ENCODE results near the gene MAP3K5.

Gene MAP3K5

GRCh38 chr6:136769124-136769523 is 23.2 kb downstream of the MAP3K5 start:
- DNase-seq = no peak

- peak; percentile 25 to 51 for DNase-seq
Observed at GRCh38 chr6:136767570-136768309, 24.5 kb downstream of the MAP3K5 start.

DNA sequence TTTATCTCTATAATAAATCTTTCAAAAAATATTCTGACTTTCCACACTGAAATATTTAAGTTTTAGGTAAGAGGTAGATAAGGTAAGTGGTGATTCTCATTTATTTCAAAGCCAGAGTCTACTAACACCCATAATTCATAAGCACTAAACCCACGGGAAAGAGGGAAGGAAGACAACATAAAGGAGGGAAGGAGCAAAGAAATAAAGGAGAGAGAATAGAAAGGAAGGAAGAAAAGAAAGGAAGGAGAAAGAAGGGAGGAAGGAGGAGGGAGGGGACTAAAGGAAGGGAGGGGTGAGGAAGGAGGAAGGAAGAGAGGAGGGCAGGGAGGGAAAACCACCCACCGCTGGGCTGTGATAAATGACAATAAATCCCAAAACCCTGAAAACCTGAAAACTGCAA is 25.2 kb downstream of the MAP3K5 start:
- DNase-seq = no peak

GRCh38 chr6:136766274-136766673 is 26.0 kb downstream of the MAP3K5 start:
- DNase-seq = no peak

- DNase-seq = peak in 1 of 2 experiments; percentile 18
Observed at GRCh38 chr6:136764517-136764993, 27.7 kb downstream of the MAP3K5 start.

- DNase-seq = no peak
Observed at GRCh38 chr6:136763716-136764516, 28.4 kb downstream of the MAP3K5 start.

- no peak for DNase-seq
Observed at GRCh38 chr6:136763255-136763654, 29.0 kb downstream of the MAP3K5 start.

DNA sequence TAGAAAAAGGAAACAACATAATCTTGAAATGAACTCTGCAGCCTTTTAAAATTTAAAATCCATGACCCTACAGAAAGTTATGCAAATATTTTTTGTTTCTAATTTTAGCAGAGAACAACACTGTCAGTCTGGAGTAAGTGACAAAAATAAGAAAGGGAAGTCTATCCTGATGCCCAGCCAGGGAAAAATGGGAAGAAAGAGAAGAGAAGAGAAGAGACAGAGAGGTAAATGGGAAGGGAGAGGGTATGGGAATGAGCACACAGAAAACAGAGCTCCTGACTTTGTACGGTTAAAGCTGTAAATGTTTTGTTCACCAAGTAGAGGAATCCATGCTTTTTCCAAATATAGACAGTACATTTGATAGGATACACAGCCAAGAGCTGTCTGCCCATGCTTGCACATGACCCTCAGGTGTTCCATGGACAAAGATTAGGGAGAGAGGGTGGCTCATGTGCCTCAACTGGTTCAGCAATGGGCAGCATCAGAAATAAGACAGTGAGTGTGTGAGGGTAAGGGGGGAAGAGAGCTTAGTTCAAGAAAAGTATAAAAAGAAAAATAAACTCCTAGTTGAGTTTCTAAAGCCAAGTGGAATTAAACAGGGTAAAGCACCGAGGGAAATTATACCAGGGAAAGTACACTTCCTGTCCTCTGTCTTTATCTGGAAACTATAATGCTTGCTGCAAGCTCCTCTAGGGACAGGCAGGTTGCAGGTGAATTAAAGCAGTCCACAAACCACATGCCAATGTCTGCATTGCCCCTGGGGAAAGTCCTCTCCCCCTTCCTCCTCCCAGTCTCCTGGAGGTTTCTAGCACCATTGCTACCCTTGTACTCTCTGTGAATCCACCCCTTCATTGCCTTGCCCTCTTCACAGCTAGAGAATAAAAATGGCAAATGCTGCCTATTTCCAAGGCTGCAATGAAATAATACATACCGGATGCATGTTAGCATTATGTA is 30.0 kb downstream of the MAP3K5 start:
- DNase-seq = peak; percentile 24

DNA sequence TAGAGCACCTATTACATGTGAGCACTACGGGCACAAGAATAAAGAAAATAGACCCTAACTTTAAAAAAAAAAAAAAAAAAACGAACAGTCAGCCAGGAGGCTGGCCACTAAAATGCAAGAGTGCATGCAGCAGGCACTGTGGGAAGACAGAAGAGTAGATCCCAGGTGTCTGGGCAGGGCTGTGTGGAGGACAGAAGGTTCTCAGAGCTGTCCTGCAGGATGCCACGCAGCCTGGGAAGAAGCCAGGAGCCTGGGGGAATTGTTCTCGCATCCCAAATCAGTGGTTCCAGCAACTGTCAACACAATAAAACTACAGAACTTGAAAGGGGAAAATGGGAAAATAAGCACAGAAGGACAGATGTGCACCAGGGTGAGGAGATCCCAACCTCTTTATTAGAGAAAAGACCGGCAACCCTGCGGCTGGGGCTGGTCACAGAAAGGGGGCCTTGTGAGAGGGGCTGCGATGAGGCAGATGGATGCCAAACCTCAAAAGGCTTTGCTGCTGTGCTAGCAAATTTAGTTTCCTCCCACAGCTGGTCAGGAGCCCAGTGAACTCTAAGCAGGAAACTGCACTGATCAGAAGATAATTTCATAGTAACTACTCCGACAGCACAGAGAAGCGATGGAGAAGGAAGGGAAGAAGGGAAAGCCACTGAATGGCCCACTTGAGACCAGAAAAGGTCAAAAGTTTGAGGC is 30.9 kb downstream of the MAP3K5 start:
- DNase-seq = peak; percentile 39 to 44

GRCh38 chr6:136760781-136761180 is 31.5 kb downstream of the MAP3K5 start:
- peak; percentile 23 to 28 for DNase-seq

GRCh38 chr6:136757150-136757549 is 35.1 kb downstream of the MAP3K5 start:
- peak in 1 of 2 experiments; percentile 13 for DNase-seq

GRCh38 chr6:136754820-136755219 is 37.5 kb downstream of the MAP3K5 start:
- no peak for DNase-seq

DNA sequence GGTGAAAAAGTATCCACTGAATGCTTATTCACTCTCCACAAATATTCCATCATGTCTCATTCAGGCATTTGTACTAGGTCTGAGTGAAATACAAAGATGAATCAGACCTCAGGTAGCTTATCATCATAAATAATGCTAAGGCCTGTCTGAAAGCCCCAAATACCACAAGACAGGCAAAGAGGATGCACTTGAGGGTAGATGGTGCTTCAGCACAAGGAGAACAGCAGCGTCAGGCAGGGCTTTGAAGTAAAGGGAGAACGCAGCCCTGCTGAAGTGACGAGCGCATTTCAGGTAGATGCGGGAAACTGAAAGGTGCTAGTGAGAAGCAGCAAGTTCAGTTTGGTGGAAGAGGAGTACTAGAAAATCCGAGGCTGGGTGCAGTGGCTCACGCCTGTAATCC is 38.7 kb downstream of the MAP3K5 start:
- no peak for DNase-seq

- no peak for DNase-seq
Observed at GRCh38 chr6:136752554-136752953, 39.7 kb downstream of the MAP3K5 start.

- no peak for DNase-seq
Observed at GRCh38 chr6:136751991-136752390, 40.3 kb downstream of the MAP3K5 start.

- peak; percentile 48 to 53 for DNase-seq
Observed at GRCh38 chr6:136751522-136751956, 40.7 kb downstream of the MAP3K5 start.

GRCh38 chr6:136750696-136751521 is 41.4 kb downstream of the MAP3K5 start:
- DNase-seq = no peak

DNA sequence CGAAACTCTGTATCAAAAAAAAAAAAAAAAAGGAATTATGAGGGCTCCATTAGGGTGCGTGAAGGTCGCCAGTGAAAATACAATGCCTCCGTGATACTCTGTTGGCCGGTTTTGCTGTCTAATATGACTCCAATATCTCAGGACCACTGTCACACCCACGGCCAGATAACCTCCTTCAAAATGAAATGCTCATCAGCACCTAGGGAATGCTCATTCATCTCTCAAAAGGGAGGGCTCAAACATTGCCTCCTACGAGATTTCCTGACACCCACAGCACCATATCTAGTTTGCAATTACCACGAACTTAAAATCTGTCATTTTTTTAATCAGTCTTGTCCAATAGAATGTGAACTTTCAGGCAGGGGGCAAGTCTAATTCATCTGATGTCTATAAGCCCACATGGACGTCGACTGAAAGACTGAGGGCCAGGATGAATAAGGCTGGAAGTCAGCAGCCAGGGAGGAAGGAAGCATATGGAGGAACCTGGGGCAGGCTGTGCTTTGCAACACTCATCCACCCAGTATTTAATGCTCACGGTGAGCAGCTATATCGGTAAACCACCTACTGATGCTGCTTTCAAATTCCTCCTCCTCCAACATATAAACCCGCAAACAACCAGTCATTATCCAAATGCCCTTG is 42.8 kb downstream of the MAP3K5 start:
- DNase-seq = peak; percentile 10 to 34

DNA sequence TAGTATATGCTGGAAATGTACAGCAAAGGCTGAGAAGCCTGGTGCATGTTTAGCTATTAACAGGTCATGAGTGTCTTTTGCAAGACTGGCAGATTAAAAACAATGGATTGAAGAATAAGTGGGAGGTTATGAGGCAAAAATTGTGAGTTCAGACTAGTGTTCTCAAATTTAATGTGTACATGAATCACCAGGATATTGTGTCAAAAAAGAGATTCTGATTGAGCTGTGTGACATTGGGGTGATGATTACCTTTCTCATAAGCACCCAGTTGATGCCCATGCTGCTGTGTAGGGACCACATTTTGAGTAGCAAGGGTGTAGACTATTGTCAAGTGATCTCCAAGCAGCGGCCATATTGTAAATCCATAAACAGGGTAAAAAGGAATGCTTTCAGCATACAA is 44.8 kb downstream of the MAP3K5 start:
- no peak for DNase-seq

DNA sequence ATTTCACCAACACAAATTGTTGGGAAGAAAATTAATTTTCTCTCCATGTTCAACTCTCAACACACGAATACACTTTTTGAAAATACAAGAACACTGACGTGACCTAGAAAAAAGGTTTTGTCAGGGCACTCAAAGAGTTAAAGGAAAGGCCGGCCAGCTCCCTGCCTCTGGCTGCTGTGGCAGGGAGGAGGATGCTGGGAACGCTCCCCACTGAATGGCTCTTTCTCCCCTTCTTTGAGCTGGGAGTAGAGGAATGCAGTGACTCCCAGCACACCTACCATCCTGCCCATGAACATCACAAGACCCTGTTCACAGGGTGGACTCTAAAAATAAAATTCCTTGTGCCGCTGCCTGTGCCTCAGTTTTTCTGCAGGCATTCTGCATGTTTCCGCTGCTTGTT is 47.0 kb downstream of the MAP3K5 start:
- no peak for DNase-seq

- DNase-seq = no peak
Observed at GRCh38 chr6:136744889-136745288, 47.4 kb downstream of the MAP3K5 start.
